Measurements from ENCODE around the gene AFAP1L2.

GRCh38 chr10:114412907-114413797, 8.8 kb upstream of the AFAP1L2 start:
- TF ChIP-seq TOX (CRISPR knock-in tag; IDR thresholded peaks at IDR 0.05; ENCODE audit: borderline replicate concordance) (no peak), ZFP30 (CRISPR knock-in tag; IDR thresholded peaks at IDR 0.05) (no peak), ZFP3 (CRISPR knock-in tag; IDR thresholded peaks at IDR 0.05) (no peak), CSDC2 (CRISPR knock-in tag; IDR thresholded peaks at IDR 0.05) (no peak), GLIS3 (CRISPR knock-in tag; IDR thresholded peaks at IDR 0.05) (no peak), TSHZ2 (CRISPR knock-in tag; IDR thresholded peaks at IDR 0.05) (no peak)
- TF ChIP-seq, protein P1, sequence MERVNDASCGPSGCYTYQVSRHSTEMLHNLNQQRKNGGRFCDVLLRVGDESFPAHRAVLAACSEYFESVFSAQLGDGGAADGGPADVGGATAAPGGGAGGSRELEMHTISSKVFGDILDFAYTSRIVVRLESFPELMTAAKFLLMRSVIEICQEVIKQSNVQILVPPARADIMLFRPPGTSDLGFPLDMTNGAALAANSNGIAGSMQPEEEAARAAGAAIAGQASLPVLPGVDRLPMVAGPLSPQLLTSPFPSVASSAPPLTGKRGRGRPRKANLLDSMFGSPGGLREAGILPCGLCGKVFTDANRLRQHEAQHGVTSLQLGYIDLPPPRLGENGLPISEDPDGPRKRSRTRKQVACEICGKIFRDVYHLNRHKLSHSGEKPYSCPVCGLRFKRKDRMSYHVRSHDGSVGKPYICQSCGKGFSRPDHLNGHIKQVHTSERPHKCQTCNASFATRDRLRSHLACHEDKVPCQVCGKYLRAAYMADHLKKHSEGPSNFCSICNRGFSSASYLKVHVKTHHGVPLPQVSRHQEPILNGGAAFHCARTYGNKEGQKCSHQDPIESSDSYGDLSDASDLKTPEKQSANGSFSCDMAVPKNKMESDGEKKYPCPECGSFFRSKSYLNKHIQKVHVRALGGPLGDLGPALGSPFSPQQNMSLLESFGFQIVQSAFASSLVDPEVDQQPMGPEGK (CRISPR knock-in tag; IDR thresholded peaks at IDR 0.05; ENCODE audit: borderline replicate concordance), result no peak
- TF ChIP-seq, protein P2, sequence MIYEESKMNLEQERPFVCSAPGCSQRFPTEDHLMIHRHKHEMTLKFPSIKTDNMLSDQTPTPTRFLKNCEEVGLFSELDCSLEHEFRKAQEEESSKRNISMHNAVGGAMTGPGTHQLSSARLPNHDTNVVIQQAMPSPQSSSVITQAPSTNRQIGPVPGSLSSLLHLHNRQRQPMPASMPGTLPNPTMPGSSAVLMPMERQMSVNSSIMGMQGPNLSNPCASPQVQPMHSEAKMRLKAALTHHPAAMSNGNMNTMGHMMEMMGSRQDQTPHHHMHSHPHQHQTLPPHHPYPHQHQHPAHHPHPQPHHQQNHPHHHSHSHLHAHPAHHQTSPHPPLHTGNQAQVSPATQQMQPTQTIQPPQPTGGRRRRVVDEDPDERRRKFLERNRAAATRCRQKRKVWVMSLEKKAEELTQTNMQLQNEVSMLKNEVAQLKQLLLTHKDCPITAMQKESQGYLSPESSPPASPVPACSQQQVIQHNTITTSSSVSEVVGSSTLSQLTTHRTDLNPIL (CRISPR knock-in tag; IDR thresholded peaks at IDR 0.05; ENCODE audit: low read depth), result no peak
